Upper lobe of left lung (tissue), 6 donors: ENCODE measurements around the gene HOXC5. TPM values are rescaled to one million over a fixed set of nuclear protein-coding genes. Genes with fewer than 3 reads are reported as not detected.

Source experiments
- ATAC-seq, 2 donors: fragments of 200-7000 bp; cut with Tn5 transposase; one replicate each; pipeline ENCODE4 v1.9.1; 2022; ENCODE audit warnings: mild to moderate bottlenecking in 2 of 2, moderate library complexity in 2 of 2; ENCODE audit not compliant: low FRiP score in 2 of 2
- DNase-seq, 2 donors: peaks; one replicate each; pipeline ENCODE4 v3.0.0-alpha.2; 2019 to 2020
- H3K27ac ChIP-seq, 4 donors: fragments of 200-600 bp; sonication (generic); one replicate each; pipeline ENCODE4 v1.5.1; 2016 to 2019
- H3K27me3 ChIP-seq, 4 donors: fragments of 200-600 bp; sonication (generic); one replicate each; pipeline ENCODE4 v1.5.1; 2017 to 2019
- H3K36me3 ChIP-seq, 4 donors: fragments of 200-600 bp; sonication (generic); one replicate each; pipeline ENCODE4 v1.5.1; 2016 to 2019
- H3K4me1 ChIP-seq, 4 donors: fragments of 200-600 bp; sonication (generic); one replicate each; pipeline ENCODE4 v1.5.1; 2018 to 2019
- H3K4me3 ChIP-seq, 4 donors: fragments of 200-600 bp; sonication (generic); one replicate each; pipeline ENCODE4 v1.5.1; 2017 to 2019; ENCODE audit warnings: mild to moderate bottlenecking in 2 of 4, moderate library complexity in 1 of 4
- H3K9me3 ChIP-seq, 4 donors: fragments of 200-600 bp; sonication (generic); one replicate each; pipeline ENCODE4 v1.5.1; 2018 to 2019
- CTCF ChIP-seq, 6 experiments: fragments of 450-650 bp in 4 of 6; fragments of 200-600 bp in 2 of 6; sonication (generic) in 2 of 6; IDR thresholded peaks; one replicate each; pipeline ENCODE4 v1.5.1; 2016 to 2019; ENCODE audit warnings: antibody characterized with exemption in 6 of 6
- EP300 ChIP-seq, 4 donors: sonication (generic); formaldehyde crosslinking; IDR thresholded peaks; one replicate each; pipeline ENCODE4 v1.5.1; 2017; ENCODE audit warnings: antibody characterized with exemption in 4 of 4, control low read depth in 2 of 4
- POLR2A ChIP-seq, 4 donors: fragments of 450-650 bp; IDR thresholded peaks; one replicate each; pipeline ENCODE4 v1.5.1; 2016 to 2017; ENCODE audit warnings: antibody characterized with exemption in 4 of 4, mild to moderate bottlenecking in 2 of 4
- POLR2AphosphoS5 ChIP-seq, 2 donors: sonication (generic); formaldehyde crosslinking; IDR thresholded peaks; one replicate each; pipeline ENCODE4 v1.5.1; 2017; ENCODE audit warnings: antibody characterized with exemption in 2 of 2
- WGBS, 2 donors: methylation state at CpG; one replicate each; pipeline ENCODE4 v1.1.5; 2017 to 2018; 5-methylcytosine and 5-hydroxymethylcytosine counted together
- total RNA-seq, 6 donors: library from RNA; depleted of rRNA in 4 of 6; stranded (reverse); fragments of >200 nt in 4 of 6; gene quantifications; one replicate each; pipeline versions ENCODE4 v1.1.0 to v1.2.1, GENCODE V29; 2016 to 2021
- donor health status: DM: no; HTN: no; CAD: no; lungs with moderate emphysema.
- donor health status: DM: no; HTN: yes; CAD: no; lungs with severe emphysema.

The HOXC5 gene
- total RNA-seq, 6 donors from 2014 or later, result 0.11 to 0.22 (median 0.17) TPM; not detected in 3

- Histone ChIP-seq H3K4me1 (peaks cover 16 to 35% (median 23%) of the 10 kb centered on the region in 4 donors), H3K27ac (no peak overlapping the region), H3K27me3 (peaks cover 3 to 88% (median 43%) of the 10 kb centered on the region in 4 donors), H3K9me3 (no peaks in the 10 kb centered on the region), H3K4me3 (no peak overlapping the region), H3K36me3 (no peaks in the 10 kb centered on the region)
- WGBS, 2 donors, result 19 to 23% methylated on average over 10 of the region's 10 CpGs
- ATAC-seq (no peak), DNase-seq (no peak)
- TF ChIP-seq POLR2A (IDR thresholded peaks at IDR 0.05) (no peak), EP300 (IDR thresholded peaks at IDR 0.05) (no peak), POLR2AphosphoS5 (IDR thresholded peaks at IDR 0.05) (no peak), CTCF (IDR thresholded peaks at IDR 0.05) (no peak)
These were observed 22.5 kb upstream of the HOXC5 start for GRCh38 chr12:54010053-54010971.

DNA sequence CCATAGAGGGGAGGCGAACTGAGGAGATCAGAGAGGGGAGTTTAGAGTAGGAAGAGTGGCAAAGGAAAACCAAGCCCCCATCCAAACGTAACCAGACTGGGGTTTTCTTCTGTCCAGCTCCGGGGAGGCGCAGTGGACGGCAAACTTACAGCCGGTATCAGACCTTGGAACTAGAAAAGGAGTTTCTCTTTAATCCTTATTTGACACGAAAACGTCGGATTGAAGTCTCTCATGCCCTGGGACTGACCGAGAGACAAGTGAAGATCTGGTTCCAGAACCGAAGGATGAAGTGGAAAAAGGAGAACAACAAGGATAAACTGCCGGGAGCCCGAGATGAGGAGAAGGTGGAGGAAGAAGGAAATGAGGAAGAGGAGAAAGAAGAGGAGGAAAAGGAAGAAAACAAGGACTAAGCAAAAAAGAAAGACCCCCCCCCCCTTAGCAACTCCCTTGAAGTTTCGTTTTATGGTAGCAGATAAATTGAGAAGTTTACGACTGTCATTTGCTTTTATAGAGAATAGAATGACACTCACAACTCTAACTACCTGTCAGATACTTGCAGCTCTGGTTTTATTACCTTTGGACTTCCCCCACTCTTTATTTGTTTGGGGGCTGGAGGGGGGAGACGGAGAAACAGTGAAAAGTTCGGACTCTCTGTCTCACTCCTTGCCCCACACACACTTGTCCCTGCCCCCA lies 21.7 kb upstream of the HOXC5 start:
- no peaks in the 10 kb centered on the region for H3K9me3 ChIP-seq
- no peak for TF ChIP-seq CTCF (IDR thresholded peaks at IDR 0.05)
- no peak for TF ChIP-seq EP300 (IDR thresholded peaks at IDR 0.05)
- TF ChIP-seq POLR2A (IDR thresholded peaks at IDR 0.05), result no peak
- no peak for TF ChIP-seq POLR2AphosphoS5 (IDR thresholded peaks at IDR 0.05)
- H3K4me3 ChIP-seq, result no peak overlapping the region
- WGBS, 2 donors, result 9 to 10% methylated on average over 17 of the region's 17 CpGs
- no peak overlapping the region for H3K27ac ChIP-seq
- H3K36me3 ChIP-seq, result no peaks in the 10 kb centered on the region
- H3K4me1 ChIP-seq, result peaks cover 14 to 28% (median 20%) of the 10 kb centered on the region in 4 donors
- peaks cover 5 to 89% (median 42%) of the 10 kb centered on the region in 4 donors for H3K27me3 ChIP-seq
- ATAC-seq, result no peak
- DNase-seq, result no peak

- no peak overlapping the region for H3K27ac ChIP-seq
- no peaks in the 10 kb centered on the region for H3K9me3 ChIP-seq
- 18 to 21% methylated on average over 14 of the region's 14 CpGs for WGBS, 2 donors
- ATAC-seq (no peak), DNase-seq (no peak)
- TF ChIP-seq POLR2AphosphoS5 (IDR thresholded peaks at IDR 0.05), result no peak
- no peak for TF ChIP-seq CTCF (IDR thresholded peaks at IDR 0.05)
- no peak for TF ChIP-seq EP300 (IDR thresholded peaks at IDR 0.05)
- TF ChIP-seq POLR2A (IDR thresholded peaks at IDR 0.05), result no peak
- no peak overlapping the region for H3K4me3 ChIP-seq
- peaks cover 5 to 89% (median 46%) of the 10 kb centered on the region in 4 donors for H3K27me3 ChIP-seq
- H3K36me3 ChIP-seq, result no peaks in the 10 kb centered on the region
- peaks cover 8 to 21% (median 16%) of the 10 kb centered on the region in 4 donors for H3K4me1 ChIP-seq
These were observed 21.0 kb upstream of the HOXC5 start for GRCh38 chr12:54011665-54012532.

- 23 to 30% methylated on average over 6 of the region's 6 CpGs for WGBS, 2 donors
- Histone ChIP-seq H3K27ac (no peak overlapping the region), H3K27me3 (peaks cover 4 to 88% (median 47%) of the 10 kb centered on the region in 4 donors), H3K36me3 (no peaks in the 10 kb centered on the region), H3K4me1 (peaks cover 17 to 27% (median 24%) of the 10 kb centered on the region in 4 donors), H3K4me3 (no peak overlapping the region), H3K9me3 (no peaks in the 10 kb centered on the region)
- ATAC-seq (no peak), DNase-seq (no peak)
- TF ChIP-seq POLR2A (IDR thresholded peaks at IDR 0.05) (no peak), POLR2AphosphoS5 (IDR thresholded peaks at IDR 0.05) (no peak), EP300 (IDR thresholded peaks at IDR 0.05) (no peak)
These were observed 20.0 kb upstream of the HOXC5 start for GRCh38 chr12:54012631-54013409.
